ENCODE measurements around the gene MAN2A1.

MAN2A1 gene

GRCh38 chr5:109682383-109682782, 7.3 kb upstream of the MAN2A1 start:
- DNase-seq, result no peak

- no peak for DNase-seq
These were observed 3.8 kb upstream of the MAN2A1 start for GRCh38 chr5:109685916-109686315.

GRCh38 chr5:109688630-109688969, 1.1 kb upstream of the MAN2A1 start:
- peak; percentile 67 for DNase-seq

GRCh38 chr5:109688970-109689739, 572 bp upstream of the MAN2A1 start:
- DNase-seq, result peak; percentile 95

GRCh38 chr5:109690242-109690974, 681 bp downstream of the MAN2A1 start:
- peak; percentile 30 for DNase-seq

GRCh38 chr5:109690975-109691574, 1.3 kb downstream of the MAN2A1 start:
- peak; percentile 76 for DNase-seq

DNA sequence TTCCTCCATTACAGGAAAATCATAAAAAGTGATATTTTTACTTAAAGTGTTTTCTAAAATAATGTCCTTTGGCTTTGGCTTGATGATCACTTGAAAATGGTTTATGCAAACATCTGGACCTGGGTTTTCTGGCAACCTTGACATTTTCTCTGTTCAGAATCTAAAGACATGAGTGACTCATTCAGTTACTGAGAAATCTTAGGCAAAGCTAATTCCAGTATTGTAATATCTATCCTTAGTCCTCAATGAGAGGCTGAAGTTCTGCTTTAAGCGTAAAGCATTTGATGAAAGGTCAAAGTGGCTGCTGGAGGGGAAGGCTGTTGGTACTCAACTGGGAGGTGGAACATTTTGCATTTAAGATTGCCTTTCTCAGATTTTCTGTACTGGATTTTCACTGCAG, 2.3 kb downstream of the MAN2A1 start:
- peak; percentile 76 for DNase-seq

DNA sequence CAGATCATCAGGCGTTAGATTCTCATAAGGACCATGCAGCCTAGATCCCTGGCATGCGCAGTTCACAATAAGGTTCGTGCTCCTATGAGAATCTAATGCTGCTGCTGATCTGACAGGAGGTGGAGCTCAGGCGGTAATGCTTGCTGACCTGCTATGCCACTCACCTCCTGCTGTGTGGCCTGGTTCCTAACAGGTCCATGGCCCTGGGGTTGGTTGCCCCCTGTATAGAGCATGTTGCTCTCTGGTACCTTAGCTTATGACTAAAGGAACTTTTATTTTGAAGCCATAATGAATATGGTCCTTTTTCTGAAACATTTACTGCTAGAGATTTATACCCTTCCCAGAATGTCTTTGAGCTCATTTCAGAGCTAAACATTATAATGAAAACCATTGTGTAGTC, 3.1 kb downstream of the MAN2A1 start:
- no peak for DNase-seq

- DNase-seq, result peak; percentile 34
These were observed 4.0 kb downstream of the MAN2A1 start for GRCh38 chr5:109693535-109694400.

DNA sequence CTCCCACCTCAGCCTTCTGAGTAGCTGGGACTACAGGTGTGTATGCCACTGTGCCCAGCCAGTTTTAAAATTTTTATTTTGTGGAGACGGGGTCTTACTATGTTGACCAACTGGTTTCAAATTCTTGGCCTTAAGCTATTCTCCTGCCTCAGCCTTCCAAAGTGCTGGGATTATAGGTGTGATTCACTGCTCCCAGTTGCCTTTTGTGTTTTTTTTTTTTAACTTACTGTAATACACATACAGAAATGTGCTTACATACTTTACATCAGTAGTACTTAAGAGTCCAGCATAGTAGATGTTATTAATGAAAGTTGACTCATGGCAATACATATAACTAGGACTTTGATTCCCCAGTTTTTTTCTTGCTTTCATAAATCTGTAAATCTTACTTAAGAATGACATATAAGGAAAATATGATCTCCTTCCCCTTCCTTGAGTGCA, 4.7 kb downstream of the MAN2A1 start:
- peak; percentile 59 for DNase-seq

DNA sequence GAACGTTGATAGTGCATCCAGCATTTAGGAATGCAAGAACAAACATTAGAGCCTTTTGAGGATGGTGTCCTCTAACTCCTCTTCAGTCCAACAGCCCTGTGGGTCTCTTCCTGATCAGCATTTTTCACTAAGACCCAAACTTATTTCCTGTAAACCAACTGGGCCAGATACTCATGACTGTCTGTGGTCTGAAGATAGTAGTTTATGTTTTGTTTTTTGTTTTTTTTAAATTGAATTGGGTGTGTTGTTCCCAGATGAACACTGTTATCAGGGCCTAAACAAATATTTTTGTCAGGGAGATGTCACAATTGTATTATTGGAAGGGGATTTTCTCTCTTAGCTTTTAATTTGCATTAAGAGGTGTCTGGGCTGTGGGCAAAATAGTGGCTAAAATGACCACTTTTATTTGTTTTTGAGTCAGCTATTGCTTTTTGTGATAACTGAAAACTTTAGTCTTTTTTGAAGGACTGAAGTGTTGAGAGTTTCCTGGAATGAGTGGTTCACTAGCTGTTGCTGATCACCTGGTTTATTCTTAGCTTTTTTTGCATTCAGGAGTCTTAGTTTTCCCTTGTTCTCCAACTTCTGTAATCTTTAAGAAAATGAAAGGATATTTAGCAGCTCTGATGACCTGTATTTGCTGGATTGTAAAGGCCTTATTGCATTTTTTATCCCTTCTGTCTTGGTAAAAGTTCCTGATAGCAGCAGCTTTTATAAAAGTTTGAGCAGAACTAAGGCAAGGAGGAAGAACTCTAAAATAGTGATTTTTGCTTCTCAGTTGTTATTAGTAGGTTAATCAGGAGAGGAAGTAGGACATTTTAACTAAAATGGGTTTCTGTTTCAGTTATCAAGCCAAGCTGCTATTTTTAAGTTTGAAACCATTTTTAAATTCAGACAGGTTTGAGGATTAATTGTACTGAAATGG, 5.5 kb downstream of the MAN2A1 start:
- DNase-seq, result peak; percentile 56

DNA sequence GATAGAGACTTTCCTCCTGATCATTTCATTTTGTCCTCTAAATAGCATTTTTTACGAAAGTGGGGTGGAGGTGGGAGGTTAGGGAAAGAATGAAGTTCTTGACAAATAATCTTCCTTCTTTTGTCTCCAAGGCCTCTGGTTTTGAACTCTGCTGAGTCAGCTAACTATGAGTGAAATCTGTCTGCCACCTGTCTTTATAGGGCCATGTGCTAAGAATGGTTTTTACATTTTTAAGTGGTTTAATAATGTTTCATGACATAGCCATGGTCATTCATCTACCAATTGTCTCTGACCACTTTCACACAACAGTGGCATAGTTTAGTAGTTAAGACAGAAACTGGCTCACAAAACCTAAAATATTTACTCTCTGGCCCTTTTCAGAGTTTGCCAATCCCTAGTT, 7.6 kb downstream of the MAN2A1 start:
- no peak for DNase-seq

- peak; percentile 68 for DNase-seq
These were observed 10.9 kb downstream of the MAN2A1 start for GRCh38 chr5:109700516-109701153.

- DNase-seq, result no peak
These were observed 11.5 kb downstream of the MAN2A1 start for GRCh38 chr5:109701252-109701651.

DNA sequence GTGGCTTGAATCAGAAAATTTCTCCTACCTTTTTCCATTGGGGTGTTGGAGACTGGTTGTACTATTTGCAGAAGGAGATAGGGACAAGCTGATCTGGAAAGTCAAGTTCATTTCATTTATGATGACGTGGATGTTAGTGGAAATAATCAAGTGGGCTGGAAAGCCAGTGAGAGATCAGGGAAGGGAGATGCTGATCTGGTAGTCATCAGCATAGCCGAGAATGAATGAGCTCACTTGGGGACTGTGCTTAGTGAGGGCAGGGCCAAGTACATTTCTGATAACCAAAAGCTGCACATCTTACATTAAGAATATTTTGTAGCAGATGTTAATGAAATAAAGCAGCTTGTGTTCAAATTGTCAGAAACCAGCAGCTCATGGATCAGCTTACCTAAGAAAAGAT, 12.1 kb downstream of the MAN2A1 start:
- no peak for DNase-seq

DNA sequence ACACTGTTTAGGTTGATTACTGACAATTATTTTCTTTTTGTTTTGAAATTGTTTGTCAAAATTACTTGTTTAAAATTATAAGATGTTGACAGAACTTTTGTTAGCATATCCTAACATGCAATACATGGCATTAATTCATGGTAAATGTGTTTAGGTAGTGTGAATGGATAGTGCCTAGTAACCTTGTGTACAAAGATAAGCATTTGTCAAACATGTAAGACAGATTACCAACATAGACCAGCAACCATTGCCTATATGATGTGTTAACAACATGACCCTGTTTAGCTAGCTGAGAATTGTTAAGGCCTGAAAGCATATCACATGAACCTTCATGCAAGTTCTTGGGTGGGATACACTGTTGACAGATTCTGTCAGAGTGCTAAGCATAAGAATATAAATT, 13.4 kb downstream of the MAN2A1 start:
- no peak for DNase-seq

DNA sequence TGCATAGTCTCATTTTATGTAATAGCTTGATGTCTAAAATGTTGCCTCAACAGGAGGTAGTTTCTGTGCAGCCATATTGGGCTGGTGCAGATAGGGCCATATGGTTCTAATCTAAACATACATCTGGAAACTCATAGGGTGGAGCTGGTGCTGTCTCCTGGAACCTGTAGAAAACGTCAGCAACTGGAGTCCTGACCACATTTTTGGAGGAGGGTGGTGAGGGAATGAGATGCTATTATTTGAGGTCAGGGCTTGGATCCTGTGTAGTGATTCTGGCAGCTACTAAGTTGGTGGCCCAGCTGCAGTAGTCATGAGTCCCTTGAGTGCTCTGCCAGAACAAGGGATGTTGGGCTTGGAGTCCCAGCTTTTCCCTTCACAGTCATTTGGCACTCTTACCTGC, 14.1 kb downstream of the MAN2A1 start:
- no peak for DNase-seq

DNA sequence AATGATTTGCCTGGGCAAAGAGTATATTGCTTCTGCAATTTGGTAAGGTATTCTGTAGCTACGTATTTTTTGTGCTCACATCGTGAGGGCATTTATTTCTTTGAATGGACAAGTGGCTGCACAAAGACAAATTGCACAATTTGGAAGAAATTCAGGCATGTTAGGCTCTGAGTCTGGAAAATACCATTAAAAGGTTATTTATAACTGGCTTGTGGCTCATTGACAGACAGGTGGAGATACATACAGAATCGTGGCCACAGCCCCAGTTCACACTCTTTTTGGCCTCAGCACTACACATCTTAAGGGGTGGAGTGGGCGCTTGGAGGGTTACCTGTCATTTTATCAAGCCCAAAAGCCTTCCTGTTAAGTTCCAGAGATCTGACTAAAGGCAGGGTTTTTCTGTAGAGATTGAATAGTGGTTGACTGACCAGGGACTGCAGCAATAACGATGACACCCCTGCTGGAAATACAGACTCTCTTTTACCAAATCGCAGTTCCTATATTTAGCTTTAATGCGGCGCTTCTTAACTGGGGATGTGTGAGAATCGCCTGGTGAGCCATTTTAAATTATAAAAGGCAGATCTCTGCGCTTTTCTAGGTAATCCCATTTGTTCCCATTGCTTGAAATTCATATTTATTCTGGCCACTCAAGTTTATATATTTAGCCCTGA, 14.7 kb downstream of the MAN2A1 start:
- DNase-seq, result no peak

- DNase-seq, result no peak
These were observed 15.9 kb downstream of the MAN2A1 start for GRCh38 chr5:109705596-109705995.

DNA sequence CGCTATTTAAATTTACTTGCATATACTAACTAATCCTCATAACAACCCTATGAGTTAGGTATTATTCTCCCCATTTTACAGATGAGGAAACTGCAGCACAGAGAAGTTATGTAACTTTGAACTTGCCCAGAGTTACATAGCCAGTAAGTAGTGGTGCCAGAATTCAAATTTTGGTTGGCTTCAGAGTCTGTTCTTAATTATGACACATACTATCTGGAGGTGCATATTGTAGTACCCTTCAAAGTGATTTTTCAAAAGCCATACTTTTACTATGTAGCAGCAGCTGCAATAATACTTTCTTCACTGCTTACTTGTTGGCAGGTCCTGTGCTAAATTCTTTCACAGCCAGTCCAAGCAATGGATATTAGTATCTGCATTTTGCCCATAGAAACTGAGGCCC, 16.4 kb downstream of the MAN2A1 start:
- no peak for DNase-seq

DNA sequence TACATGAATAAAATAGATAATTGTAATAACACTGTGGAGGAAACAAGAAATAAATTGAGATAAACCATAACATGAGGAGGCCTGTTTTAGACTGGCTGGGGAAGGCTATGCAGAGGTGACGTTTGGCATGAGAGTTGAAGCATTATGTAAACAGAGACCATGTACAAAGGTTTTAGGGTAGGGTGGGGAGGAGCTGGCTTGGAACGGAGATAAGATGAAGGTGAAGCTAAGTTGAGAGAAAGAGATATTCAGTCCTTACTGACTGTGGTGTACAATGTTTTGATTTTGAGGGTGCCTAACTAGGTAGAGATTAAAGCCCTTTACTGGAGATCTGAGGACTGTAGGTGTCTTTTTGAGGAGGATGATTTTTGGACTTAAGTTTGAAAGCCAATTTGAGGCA, 17.8 kb downstream of the MAN2A1 start:
- no peak for DNase-seq
